ENCODE measurements around the gene PACSIN1.

The PACSIN1 gene

DNA sequence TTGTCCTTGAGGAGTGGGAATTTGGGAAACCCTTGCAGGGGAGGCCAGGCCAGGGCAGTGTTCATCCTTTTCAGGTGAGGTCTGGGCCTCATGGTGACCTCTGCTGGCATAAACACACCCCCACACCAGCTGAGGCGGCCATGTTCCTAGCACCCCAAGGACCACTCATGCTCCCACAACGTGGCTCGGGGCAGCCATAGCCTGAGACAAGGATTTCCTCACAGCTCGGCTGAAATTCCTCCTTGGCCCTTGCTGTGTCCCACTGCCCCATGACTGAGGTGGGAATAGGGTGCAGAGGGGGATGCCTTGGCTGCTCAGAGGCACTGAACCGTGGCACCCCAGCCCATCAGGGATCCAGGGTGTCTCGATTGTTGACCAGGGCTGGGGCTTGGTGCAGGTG is 117.6 kb downstream of the PACSIN1 start:
- no peak for DNase-seq (ENCODE audit: low spot score)

- DNase-seq (ENCODE audit: low spot score): no peak
These were observed 118.2 kb downstream of the PACSIN1 start for GRCh38 chr6:34583861-34584604.

DNA sequence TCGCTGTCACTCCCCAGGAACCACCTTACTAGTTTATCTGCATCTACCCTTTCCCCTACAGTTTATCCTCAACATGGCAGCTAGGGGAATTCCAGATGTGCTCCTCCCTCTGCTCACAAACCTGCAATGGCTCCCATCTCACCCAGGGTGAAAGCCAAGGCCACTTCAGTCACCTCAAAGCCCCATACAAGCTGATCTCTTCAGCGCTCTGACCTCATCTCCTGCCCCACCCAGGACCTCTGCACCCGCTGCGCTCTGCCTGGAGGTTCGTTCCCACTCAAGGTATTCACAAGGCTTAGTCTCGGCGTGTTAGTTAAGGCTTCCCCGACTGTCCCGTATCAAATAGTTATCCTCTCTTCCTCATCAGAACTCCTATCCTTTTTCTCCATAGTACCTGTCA is 118.8 kb downstream of the PACSIN1 start:
- DNase-seq (ENCODE audit: low spot score): no peak
